WI38 (cell line): ENCODE data around the gene VARS1.

Experiments
- H3K4me3 ChIP-seq: 2 replicates; pipeline ENCODE4 v1.5.1; 2011; ENCODE audit warnings: low read depth, mild to moderate bottlenecking, control low read depth, low read length
- CTCF ChIP-seq: IDR thresholded peaks from 2 replicates; pipeline ENCODE4 v1.5.1; 2012; ENCODE audit warnings: low read depth, mild to moderate bottlenecking, control low read depth, low read length

The VARS1 gene

GRCh38 chr6:31767096-31767645 lies 28.4 kb downstream of the VARS1 start:
- no peak for TF ChIP-seq CTCF
- H3K4me3 ChIP-seq = no peak overlapping the region

GRCh38 chr6:31765910-31766794 lies 29.4 kb downstream of the VARS1 start:
- TF ChIP-seq CTCF = no peak
- H3K4me3 ChIP-seq = no peak overlapping the region

- H3K4me3 ChIP-seq = no peak overlapping the region
- no peak for TF ChIP-seq CTCF
Observed at GRCh38 chr6:31765559-31765909, 30.0 kb downstream of the VARS1 start.

DNA sequence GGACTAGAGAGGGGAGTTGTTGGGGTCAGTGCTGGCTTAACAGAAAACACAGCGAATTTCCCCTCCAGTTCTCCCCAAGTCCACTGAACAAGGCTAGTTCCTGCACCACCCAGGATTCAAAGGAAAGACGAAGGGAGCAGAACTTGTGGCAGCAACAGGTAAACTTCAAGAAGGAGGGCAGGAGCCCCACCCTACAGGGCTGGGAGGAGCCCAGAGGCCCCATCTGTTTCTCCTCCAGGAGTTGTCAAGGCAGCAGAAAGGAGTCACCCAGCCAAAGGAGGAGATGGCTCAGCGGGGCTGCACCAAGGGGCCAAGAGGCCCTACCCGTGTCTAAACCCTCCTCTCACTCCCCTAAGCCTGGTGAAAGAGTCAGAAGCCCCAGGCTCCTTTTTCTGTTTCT lies 31.4 kb downstream of the VARS1 start:
- H3K4me3 ChIP-seq = no peak overlapping the region
- TF ChIP-seq CTCF = no peak

DNA sequence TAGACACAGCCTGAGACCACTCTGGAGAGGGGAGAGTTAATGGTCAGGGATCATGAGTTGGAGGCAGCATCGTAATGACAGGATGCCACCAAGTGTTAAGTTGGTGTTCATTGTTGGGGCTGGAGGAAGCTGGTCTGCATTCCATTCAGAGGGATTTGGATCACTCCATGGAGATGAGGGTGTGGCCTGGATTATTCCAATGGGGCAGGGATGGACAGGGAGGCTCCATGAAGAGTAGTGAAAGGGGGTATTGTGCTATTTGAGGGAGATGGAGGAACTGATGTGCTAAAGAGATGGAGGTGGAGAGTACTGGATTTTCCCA lies 32.0 kb downstream of the VARS1 start:
- no peak overlapping the region for H3K4me3 ChIP-seq
- TF ChIP-seq CTCF = no peak

DNA sequence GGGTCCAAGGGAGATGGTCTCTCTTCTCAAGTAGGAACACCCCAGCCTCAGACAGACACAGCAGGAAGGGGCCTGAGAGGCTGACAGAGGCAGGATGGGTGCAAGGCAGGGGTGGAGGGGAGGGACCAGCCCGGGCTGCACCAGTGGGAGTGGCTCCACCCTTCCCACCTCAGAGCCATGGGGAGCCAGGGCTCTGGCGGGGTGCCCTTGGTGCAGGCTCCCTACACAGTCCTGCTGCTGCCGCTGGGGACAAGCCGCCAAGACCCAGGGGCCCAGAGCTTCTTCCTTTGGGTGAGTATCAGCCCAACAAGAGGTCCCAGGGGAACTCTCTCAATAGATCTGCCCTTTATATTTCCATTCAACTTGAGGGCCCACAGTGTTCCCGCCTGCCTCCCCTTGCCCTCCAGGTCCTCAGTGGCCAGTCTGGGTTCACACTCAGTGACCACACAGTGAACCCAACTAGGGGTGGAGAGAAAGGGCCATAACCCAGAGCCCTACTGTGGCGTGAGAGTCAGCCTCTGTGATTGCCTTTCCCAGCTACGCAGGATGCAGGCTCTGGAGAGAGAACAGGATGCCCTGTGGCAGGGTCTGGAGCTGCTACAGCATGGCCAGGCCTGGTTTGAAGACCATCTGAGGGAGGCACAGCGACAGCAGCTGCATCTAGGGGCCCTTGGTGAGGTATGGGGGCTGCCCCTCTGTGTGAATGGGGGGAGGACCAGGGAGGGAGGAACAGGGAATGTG lies 32.5 kb downstream of the VARS1 start:
- TF ChIP-seq CTCF = no peak
- no peak overlapping the region for H3K4me3 ChIP-seq

DNA sequence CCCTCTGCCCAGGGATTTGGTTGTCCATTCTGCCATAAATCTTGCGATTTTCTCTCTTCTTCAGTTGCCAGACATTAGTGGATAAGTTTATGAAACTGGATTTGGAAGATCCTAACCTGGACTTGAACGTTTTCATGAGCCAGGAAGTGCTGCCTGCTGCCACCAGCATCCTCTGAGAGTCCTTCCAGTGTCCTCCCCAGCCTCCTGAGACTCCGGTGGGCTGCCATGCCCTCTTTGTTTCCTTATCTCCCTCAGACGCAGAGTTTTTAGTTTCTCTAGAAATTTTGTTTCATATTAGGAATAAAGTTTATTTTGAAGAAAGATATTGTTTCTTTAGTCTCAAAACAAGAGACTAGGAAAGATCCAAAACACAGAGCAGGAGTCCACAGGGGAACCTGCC lies 33.2 kb downstream of the VARS1 start, which contains the start of gene SAPCD1:
TSS of gene SAPCD1 (plus strand) at position 301 of the 400 bp plus-strand sequence. CDS start 399 bp downstream, outside the sequence.
- TF ChIP-seq CTCF = no peak
- H3K4me3 ChIP-seq = no peak within 1 kb of the TSS
